HepG2 (cell line): Measurements from ENCODE around the gene SPDYE16. TPM values are rescaled to one million over a fixed set of nuclear protein-coding genes. Genes with fewer than 3 reads are reported as not detected.
A peak's percentile ranks its signal among the peaks of the same experiment; 100 is the strongest.

Experiments used
- ARID4A ChIP-seq: sonication (generic); formaldehyde crosslinking; IDR thresholded peaks from 2 replicates; pipeline ENCODE4 v1.5.0; 2020; ENCODE audit warnings: mild to moderate bottlenecking, missing genetic modification reagents, borderline replicate concordance
- HIVEP1 ChIP-seq: sonication (generic); formaldehyde crosslinking; IDR thresholded peaks from 2 replicates; pipeline ENCODE4 v1.4.0; 2020; ENCODE audit warnings: mild to moderate bottlenecking, missing genetic modification reagents
- MXD1 ChIP-seq: sonication (generic); formaldehyde crosslinking; IDR thresholded peaks from 2 replicates; pipeline ENCODE4 v1.4.0; 2020; ENCODE audit warnings: mild to moderate bottlenecking, missing genetic modification reagents
- NR2F6 ChIP-seq, 2 experiments: IDR thresholded peaks; 2 replicates each; pipeline ENCODE4 v1.6.1; 2016; ENCODE audit warnings: antibody characterized with exemption in 1 of 2, mild to moderate bottlenecking in 1 of 2
- PBX2 ChIP-seq: IDR thresholded peaks from 2 replicates; pipeline ENCODE4 v1.6.1; 2016; ENCODE audit warnings: control low read depth
- PHF20 ChIP-seq: sonication (generic); formaldehyde crosslinking; IDR thresholded peaks from 2 replicates; pipeline ENCODE4 v1.5.0; 2020; ENCODE audit warnings: mild to moderate bottlenecking, missing genetic modification reagents
- POLR2G ChIP-seq: fragments of 200-400 bp; formaldehyde crosslinking; IDR thresholded peaks from 2 replicates; pipeline ENCODE4 v1.6.1; 2018; ENCODE audit warnings: mild to moderate bottlenecking, low read depth, low read length, moderate library complexity
- RFX1 ChIP-seq: fragments of 450-650 bp; IDR thresholded peaks from 2 replicates; pipeline ENCODE4 v1.6.1; 2017
- TOE1 ChIP-seq: sonication (generic); formaldehyde crosslinking; IDR thresholded peaks from 2 replicates; pipeline ENCODE4 v1.4.0; 2020; ENCODE audit warnings: mild to moderate bottlenecking, missing genetic modification reagents
- USF2 ChIP-seq, 2 experiments: sonication (generic) in 1 of 2; formaldehyde crosslinking in 1 of 2; IDR thresholded peaks; 2 replicates each; pipeline versions ENCODE4 v1.5.1 to v1.6.1; 2011 to 2020; ENCODE audit warnings: borderline replicate concordance in 1 of 2, low read depth in 1 of 2, low read length in 1 of 2, mild to moderate bottlenecking in 1 of 2, missing genetic modification reagents in 1 of 2, moderate library complexity in 1 of 2
- ZEB1 ChIP-seq: IDR thresholded peaks from 2 replicates; pipeline ENCODE4 v1.6.1; 2012; ENCODE audit warnings: mild to moderate bottlenecking, low read depth, inconsistent platforms; ENCODE audit not compliant: insufficient replicate concordance
- ZFYVE20 ChIP-seq: sonication (generic); formaldehyde crosslinking; IDR thresholded peaks from 2 replicates; pipeline ENCODE4 v1.8.0; 2023; ENCODE audit warnings: low read depth, mild to moderate bottlenecking, moderate library complexity, missing genetic modification reagents, borderline replicate concordance
- ZNF205 ChIP-seq: IDR thresholded peaks from 2 replicates; pipeline ENCODE4 v1.6.1; 2018; ENCODE audit warnings: missing biosample characterization, missing genetic modification reagents
- ZNF207 ChIP-seq: fragments of 450-650 bp; IDR thresholded peaks from 2 replicates; pipeline ENCODE4 v1.6.1; 2016; ENCODE audit warnings: antibody characterized with exemption, borderline replicate concordance
- ZNF598 ChIP-seq: sonication (generic); formaldehyde crosslinking; IDR thresholded peaks from 2 replicates; pipeline ENCODE4 v1.5.1; 2020; ENCODE audit warnings: mild to moderate bottlenecking, missing genetic modification reagents, borderline replicate concordance
- ZNF614 ChIP-seq: IDR thresholded peaks from 2 replicates; pipeline ENCODE4 v1.6.1; 2018; ENCODE audit warnings: missing biosample characterization, missing genetic modification reagents, inconsistent platforms, borderline replicate concordance
- ZNF784 ChIP-seq: sonication (generic); formaldehyde crosslinking; IDR thresholded peaks from 2 replicates; pipeline ENCODE4 v1.5.1; 2020; ENCODE audit warnings: missing genetic modification reagents, mild to moderate bottlenecking, borderline replicate concordance
- ZNF850 ChIP-seq: sonication (generic); formaldehyde crosslinking; conservative IDR thresholded peaks from 2 replicates; pipeline ENCODE4 v1.9.0; 2021; ENCODE audit warnings: mild to moderate bottlenecking, missing genetic modification reagents
- polyA plus RNA-seq, 8 experiments: library from polyadenylated mRNA; depleted of rRNA in 3 of 8; stranded (reverse) in 7 of 8; unstranded in 1 of 8; fragments of >200 nt; fragmentation: Illumina TruSeq in 4 of 8; extraction: Trizol in 4 of 8; gene quantifications; 2 replicates each; pipeline versions ENCODE4 v1.2.1 to v1.2.3, GENCODE V29; 2011 to 2016; ENCODE audit warnings: low read depth in 4 of 8, missing spikeins in 1 of 8, mixed read lengths in 1 of 8; ENCODE audit not compliant: insufficient read depth in 1 of 8
- total RNA-seq, 5 experiments: library from RNA; depleted of rRNA; stranded (reverse); fragments of >200 nt; fragmentation: Illumina TruSeq; extraction: Trizol; gene quantifications; 2 replicates each; pipeline ENCODE4 v1.2.3, GENCODE V29; 2016; ENCODE audit warnings: low read depth in 1 of 5

SPDYE16 gene
- total and polyA plus RNA-seq, 2 of the 13 experiments (the other 11 are each of a cell fraction or from before 2014, with no cell fraction given) = 0.11 TPM; not detected in 1

GRCh38 chr7:76512941-76513816, 29.9 kb downstream of the SPDYE16 start (continued):
- TF ChIP-seq ZNF614 (CRISPR knock-in tag) (no peak), ARID4A (CRISPR knock-in tag) (no peak; the same call in 1 of the 2 replicates), POLR2G (no peak), ZNF207 (no peak), ZNF784 (CRISPR knock-in tag) (no peak), NR2F6 (IDR thresholded peaks at IDR 0.05) (peak; percentile 83), NR2F6 (CRISPR knock-in tag; IDR thresholded peaks at IDR 0.05) (peak; percentile 92), ZEB1 (no peak), ZNF205 (no peak), TOE1 (CRISPR knock-in tag) (no peak), ZNF598 (CRISPR knock-in tag) (no peak), USF2 (IDR thresholded peaks at IDR 0.05; ENCODE audit: low read depth, low read length) (no peak), USF2 (CRISPR knock-in tag; IDR thresholded peaks at IDR 0.05; ENCODE audit: borderline replicate concordance) (no peak), PBX2 (CRISPR knock-in tag) (no peak), HIVEP1 (no peak), MXD1 (CRISPR knock-in tag) (no peak), ZNF850 (CRISPR knock-in tag) (no peak), PHF20 (CRISPR knock-in tag) (no peak), RFX1 (no peak), ZFYVE20 (CRISPR knock-in tag) (no peak)
